ENCODE results near the gene PTPRD. TPM values are rescaled to one million over a fixed set of nuclear protein-coding genes. Genes with fewer than 3 reads are reported as not detected.

PTPRD gene
- total RNA-seq, 2 donors from 2014 or later: 97.4 to 101 TPM

DNA sequence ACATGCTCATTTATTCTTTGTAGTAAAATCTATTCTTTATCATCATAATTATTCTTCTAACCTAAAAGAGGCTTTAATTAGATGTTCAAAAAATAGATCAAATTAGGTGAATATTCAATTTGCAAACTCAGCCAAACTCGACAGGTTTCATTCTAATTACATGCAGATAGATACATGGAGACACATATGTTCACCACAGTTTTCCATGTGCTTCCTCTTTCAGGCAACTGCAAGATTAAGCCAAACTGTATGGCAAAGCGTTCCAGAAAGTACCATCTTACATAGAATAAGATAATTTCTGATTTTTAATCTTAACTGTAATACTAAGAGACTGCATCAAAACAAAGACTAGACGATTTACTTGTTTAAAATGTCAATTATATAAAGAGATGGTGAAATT, 1944.6 kb downstream of the PTPRD start:
- Histone ChIP-seq H3K9me3 (ENCODE audit: control insufficient read depth, low read length) (no peaks in the 10 kb centered on the region), H3K9ac (ENCODE audit: extremely low read depth, low read length, poor library complexity, severe bottlenecking) (no peak overlapping the region), H3K27me3 (ENCODE audit: control insufficient read depth, insufficient read depth, low read length, poor library complexity, severe bottlenecking) (no peaks in the 10 kb centered on the region), H3K4me3 (ENCODE audit: low read length) (no peak overlapping the region), H3K27ac (ENCODE audit: low read depth, low read length) (no peak overlapping the region), H3K4me1 (ENCODE audit: control insufficient read depth, insufficient read depth, low read length) (no peaks in the 10 kb centered on the region), H3K36me3 (ENCODE audit: control insufficient read depth, insufficient read depth, low read length) (no peaks in the 10 kb centered on the region)
- 90 to 100% methylated on average over 1 to 3 of the region's 3 CpGs for WGBS, 2 experiments (ENCODE audit: insufficient coverage in 1 of 2, insufficient read length in 1 of 2)
- no peaks in the 10 kb centered on the region for H3K36me3 Mint-ChIP-seq (ENCODE audit: low read depth)
- H3K4me3 Mint-ChIP-seq: no peak overlapping the region
- TF ChIP-seq, protein P1, sequence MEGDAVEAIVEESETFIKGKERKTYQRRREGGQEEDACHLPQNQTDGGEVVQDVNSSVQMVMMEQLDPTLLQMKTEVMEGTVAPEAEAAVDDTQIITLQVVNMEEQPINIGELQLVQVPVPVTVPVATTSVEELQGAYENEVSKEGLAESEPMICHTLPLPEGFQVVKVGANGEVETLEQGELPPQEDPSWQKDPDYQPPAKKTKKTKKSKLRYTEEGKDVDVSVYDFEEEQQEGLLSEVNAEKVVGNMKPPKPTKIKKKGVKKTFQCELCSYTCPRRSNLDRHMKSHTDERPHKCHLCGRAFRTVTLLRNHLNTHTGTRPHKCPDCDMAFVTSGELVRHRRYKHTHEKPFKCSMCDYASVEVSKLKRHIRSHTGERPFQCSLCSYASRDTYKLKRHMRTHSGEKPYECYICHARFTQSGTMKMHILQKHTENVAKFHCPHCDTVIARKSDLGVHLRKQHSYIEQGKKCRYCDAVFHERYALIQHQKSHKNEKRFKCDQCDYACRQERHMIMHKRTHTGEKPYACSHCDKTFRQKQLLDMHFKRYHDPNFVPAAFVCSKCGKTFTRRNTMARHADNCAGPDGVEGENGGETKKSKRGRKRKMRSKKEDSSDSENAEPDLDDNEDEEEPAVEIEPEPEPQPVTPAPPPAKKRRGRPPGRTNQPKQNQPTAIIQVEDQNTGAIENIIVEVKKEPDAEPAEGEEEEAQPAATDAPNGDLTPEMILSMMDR (conservative IDR thresholded peaks at IDR 0.05): no peak
- DNase-seq: no peak
- H3K9me3 Mint-ChIP-seq: no peaks in the 10 kb centered on the region
- no peaks in the 10 kb centered on the region for H3K27me3 Mint-ChIP-seq (ENCODE audit: insufficient read depth)
- no peak overlapping the region for H3K27ac Mint-ChIP-seq
- H3K4me1 Mint-ChIP-seq: peaks cover 7% of the 10 kb centered on the region

DNA sequence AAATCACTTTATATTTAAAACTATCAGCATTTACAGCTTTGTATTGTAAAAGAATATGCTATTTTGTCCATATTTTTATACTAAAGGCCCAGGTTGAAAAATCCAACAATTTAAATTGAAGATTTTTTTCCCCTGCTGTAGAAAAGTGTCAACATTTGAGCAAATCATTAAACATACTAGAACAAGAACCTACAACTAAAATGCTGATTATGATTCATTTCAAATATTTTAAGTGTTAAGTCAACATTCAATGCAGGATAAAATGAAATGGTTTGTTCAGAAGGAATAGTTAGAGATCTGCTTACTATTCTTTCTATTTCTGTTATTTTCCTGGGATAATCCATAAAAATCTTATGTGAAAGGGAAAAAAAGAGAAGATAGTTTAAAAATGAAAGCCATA, 1946.7 kb downstream of the PTPRD start:
- no peaks in the 10 kb centered on the region for H3K27me3 ChIP-seq (ENCODE audit: control insufficient read depth, insufficient read depth, low read length, poor library complexity, severe bottlenecking)
- H3K9me3 Mint-ChIP-seq: no peaks in the 10 kb centered on the region
- DNase-seq: no peak
- peaks cover 7% of the 10 kb centered on the region for H3K4me1 Mint-ChIP-seq
- H3K27ac ChIP-seq (ENCODE audit: low read depth, low read length): no peak overlapping the region
- no peak overlapping the region for H3K4me3 ChIP-seq (ENCODE audit: low read length)
- H3K27ac Mint-ChIP-seq: no peak overlapping the region
- no peaks in the 10 kb centered on the region for H3K9me3 ChIP-seq (ENCODE audit: control insufficient read depth, low read length)
- no peaks in the 10 kb centered on the region for H3K36me3 Mint-ChIP-seq (ENCODE audit: low read depth)
- H3K27me3 Mint-ChIP-seq (ENCODE audit: insufficient read depth): no peaks in the 10 kb centered on the region
- no peaks in the 10 kb centered on the region for H3K36me3 ChIP-seq (ENCODE audit: control insufficient read depth, insufficient read depth, low read length)
- no peak overlapping the region for H3K9ac ChIP-seq (ENCODE audit: extremely low read depth, low read length, poor library complexity, severe bottlenecking)
- TF ChIP-seq, protein P1 (conservative IDR thresholded peaks at IDR 0.05): no peak
- no peak overlapping the region for H3K4me3 Mint-ChIP-seq
- H3K4me1 ChIP-seq (ENCODE audit: control insufficient read depth, insufficient read depth, low read length): no peaks in the 10 kb centered on the region

DNA sequence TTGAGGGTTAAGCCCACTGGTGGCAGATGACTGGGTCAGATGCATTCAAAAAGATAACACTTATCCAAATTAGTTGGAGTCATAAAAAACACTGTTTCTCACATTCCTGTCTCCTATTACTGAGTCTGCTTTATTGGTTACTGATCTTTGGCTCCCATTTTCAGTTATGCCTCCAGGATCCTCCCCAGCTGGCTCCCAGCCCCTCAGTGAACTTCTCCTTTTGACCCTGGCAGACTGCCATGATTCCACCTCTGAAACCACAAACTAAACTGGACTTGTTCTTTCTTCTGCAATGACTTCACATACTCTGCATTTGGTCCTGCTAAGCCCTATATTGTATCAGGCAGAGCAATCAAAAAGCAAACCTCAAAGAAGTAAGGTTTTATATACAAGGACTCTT, 1952.4 kb downstream of the PTPRD start:
- no peak for DNase-seq
- Mint-ChIP-seq H3K36me3 (ENCODE audit: low read depth) (no peaks in the 10 kb centered on the region), H3K9me3 (no peaks in the 10 kb centered on the region), H3K27me3 (ENCODE audit: insufficient read depth) (no peaks in the 10 kb centered on the region), H3K27ac (no peak overlapping the region), H3K4me1 (peaks cover 4% of the 10 kb centered on the region), H3K4me3 (no peak overlapping the region)
- TF ChIP-seq, protein P1 (conservative IDR thresholded peaks at IDR 0.05): no peak
- no peak overlapping the region for H3K27ac ChIP-seq (ENCODE audit: low read depth, low read length)
- no peak overlapping the region for H3K9ac ChIP-seq (ENCODE audit: extremely low read depth, low read length, poor library complexity, severe bottlenecking)
- peaks cover 5% of the 10 kb centered on the region for H3K9me3 ChIP-seq (ENCODE audit: control insufficient read depth, low read length)
- H3K27me3 ChIP-seq (ENCODE audit: control insufficient read depth, insufficient read depth, low read length, poor library complexity, severe bottlenecking): no peaks in the 10 kb centered on the region
- no peaks in the 10 kb centered on the region for H3K4me1 ChIP-seq (ENCODE audit: control insufficient read depth, insufficient read depth, low read length)
- no peak overlapping the region for H3K4me3 ChIP-seq (ENCODE audit: low read length)
- H3K36me3 ChIP-seq (ENCODE audit: control insufficient read depth, insufficient read depth, low read length): no peaks in the 10 kb centered on the region

All from endodermal cell (in vitro differentiated cells).